Heart left ventricle (tissue), 13 donors: ENCODE results near the gene AKIRIN1.

Source experiments
- POLR2A ChIP-seq, 2 donors: fragments of 450-650 bp; IDR thresholded peaks; one replicate each; pipeline ENCODE4 v1.6.1; 2017; ENCODE audit warnings: antibody characterized with exemption in 2 of 2, mild to moderate bottlenecking in 2 of 2, moderate library complexity in 2 of 2
- TF ChIP-seq, protein P1 (sequence below), 12 donors: fragments of 200-600 bp; sonication (generic) in 4 of 12; IDR thresholded peaks; one replicate each; pipeline versions ENCODE4 v1.5.0 to v1.8.0; 2018 to 2022; ENCODE audit warnings: antibody characterized with exemption in 12 of 12, mild to moderate bottlenecking in 5 of 12
- donor health status: ischemic (EF 13 %, LVEDD 7.1; RV severe dilation, severe dysfunction).
- donor health status: DM: no; HTN: yes; CAD: no.
- donor health status: DM: no; HTN: no; CAD: no.
- donor health status: ischemic (EF 25% LVEDD 6.9; RV normal size, moderate dysfunction).
- donor health status: ischemic (EF 25% LVEDD 5.7; RV mildly dilated, moderate dysfunction).
- donor health status: ischemic (EF 35%, LVEDD 5.7; RV mildly dilated, moderate dysfunction).
- donor health status: nonischemic (EF 11% LVEDD 7.7; RV severe dilation, severe dysfunction).
- donor health status: DM: yes; HTN: yes; CAD: no.
- donor health status: PGD.
- donor health status: ischemic (EF 29% LVEDD 5.4; RV normal size, mild dysfunction).
- donor health status: nonischemic (EF 23%, LVEDD 6.1; RV moderate dilation, normal function).

DNA sequence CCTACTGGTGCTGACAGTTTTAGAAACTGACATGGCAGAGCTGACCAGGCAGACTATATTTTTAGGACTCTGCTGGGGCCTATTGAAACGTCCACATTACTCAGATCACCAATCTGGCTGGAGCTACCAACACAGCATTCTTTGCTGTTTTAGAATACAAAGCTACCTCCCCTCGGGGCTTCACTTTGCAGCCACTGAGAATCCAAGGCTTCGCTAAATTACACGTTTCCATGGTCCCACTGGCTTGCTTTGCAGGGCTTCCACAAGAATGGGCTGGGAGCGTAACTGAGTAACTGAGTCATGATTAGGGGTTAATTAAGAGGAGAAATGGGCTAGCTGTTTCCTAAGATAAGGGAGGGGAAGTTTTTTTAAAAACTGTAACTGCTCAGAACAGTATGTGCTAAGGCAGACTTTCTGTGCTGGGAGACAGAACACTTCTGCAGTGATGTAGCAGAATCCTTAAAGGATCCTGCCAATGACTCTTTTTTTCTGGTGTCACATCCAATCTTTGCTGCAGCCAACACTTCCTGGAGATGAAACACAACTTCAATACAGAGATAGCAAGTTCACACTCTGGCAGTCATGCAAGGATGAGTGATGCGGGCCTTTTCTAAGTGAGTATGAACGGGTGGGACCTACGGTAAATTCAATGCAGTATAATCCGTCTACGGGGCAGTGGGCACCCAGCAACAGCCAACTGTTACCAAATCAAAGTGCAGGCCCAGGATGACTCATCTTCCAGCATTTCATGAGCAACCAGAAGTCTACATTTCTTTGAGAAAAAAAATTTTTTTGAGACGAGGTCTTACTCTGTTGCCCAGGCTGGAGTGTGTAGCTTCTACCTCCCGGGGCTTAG lies 56.5 kb downstream of the AKIRIN1 start:
- TF ChIP-seq, protein P1, sequence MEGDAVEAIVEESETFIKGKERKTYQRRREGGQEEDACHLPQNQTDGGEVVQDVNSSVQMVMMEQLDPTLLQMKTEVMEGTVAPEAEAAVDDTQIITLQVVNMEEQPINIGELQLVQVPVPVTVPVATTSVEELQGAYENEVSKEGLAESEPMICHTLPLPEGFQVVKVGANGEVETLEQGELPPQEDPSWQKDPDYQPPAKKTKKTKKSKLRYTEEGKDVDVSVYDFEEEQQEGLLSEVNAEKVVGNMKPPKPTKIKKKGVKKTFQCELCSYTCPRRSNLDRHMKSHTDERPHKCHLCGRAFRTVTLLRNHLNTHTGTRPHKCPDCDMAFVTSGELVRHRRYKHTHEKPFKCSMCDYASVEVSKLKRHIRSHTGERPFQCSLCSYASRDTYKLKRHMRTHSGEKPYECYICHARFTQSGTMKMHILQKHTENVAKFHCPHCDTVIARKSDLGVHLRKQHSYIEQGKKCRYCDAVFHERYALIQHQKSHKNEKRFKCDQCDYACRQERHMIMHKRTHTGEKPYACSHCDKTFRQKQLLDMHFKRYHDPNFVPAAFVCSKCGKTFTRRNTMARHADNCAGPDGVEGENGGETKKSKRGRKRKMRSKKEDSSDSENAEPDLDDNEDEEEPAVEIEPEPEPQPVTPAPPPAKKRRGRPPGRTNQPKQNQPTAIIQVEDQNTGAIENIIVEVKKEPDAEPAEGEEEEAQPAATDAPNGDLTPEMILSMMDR (IDR thresholded peaks at IDR 0.05) = no peak
- no peak for TF ChIP-seq POLR2A (IDR thresholded peaks at IDR 0.05)
